ENCODE data around the gene COL19A1.
"Not testable (repeated sequence)": the region's sequence is repeated elsewhere in the genome, so short reads cannot be mapped to it uniquely, and the experiment has no call there.

COL19A1 gene

DNA sequence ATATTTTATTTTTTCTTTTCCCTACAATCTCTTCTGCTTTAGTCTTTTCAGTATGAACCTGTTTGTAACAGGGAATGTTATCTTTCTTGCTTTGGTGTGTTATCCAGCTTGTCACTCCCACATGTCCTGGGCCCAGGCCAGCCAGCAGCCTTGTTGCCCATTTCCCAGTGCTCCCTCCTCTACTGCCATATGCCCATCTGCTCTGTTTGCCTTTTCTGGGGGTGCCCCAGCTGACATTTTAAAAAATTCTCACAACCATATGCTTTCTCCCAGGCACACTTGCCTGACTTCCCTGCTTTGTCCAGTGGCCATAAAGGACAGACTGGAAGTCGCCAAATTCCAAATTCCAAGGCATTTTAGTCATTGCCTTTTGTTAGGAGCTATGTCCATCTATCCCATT, 45.9 kb upstream of the COL19A1 start:
- no peak overlapping the region for H3K4me3 ChIP-seq (ENCODE audit: low read depth, low read length)
- in situ Hi-C loops (cut with HindIII; ENCODE audit: low sequenced_read_pairs) = no loop called here
- TF ChIP-seq, protein P1, sequence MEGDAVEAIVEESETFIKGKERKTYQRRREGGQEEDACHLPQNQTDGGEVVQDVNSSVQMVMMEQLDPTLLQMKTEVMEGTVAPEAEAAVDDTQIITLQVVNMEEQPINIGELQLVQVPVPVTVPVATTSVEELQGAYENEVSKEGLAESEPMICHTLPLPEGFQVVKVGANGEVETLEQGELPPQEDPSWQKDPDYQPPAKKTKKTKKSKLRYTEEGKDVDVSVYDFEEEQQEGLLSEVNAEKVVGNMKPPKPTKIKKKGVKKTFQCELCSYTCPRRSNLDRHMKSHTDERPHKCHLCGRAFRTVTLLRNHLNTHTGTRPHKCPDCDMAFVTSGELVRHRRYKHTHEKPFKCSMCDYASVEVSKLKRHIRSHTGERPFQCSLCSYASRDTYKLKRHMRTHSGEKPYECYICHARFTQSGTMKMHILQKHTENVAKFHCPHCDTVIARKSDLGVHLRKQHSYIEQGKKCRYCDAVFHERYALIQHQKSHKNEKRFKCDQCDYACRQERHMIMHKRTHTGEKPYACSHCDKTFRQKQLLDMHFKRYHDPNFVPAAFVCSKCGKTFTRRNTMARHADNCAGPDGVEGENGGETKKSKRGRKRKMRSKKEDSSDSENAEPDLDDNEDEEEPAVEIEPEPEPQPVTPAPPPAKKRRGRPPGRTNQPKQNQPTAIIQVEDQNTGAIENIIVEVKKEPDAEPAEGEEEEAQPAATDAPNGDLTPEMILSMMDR (IDR thresholded peaks at IDR 0.05; ENCODE audit: low read depth, low read length) = no peak
- no peak for DNase-seq (ENCODE audit: low read depth, low spot score)

DNA sequence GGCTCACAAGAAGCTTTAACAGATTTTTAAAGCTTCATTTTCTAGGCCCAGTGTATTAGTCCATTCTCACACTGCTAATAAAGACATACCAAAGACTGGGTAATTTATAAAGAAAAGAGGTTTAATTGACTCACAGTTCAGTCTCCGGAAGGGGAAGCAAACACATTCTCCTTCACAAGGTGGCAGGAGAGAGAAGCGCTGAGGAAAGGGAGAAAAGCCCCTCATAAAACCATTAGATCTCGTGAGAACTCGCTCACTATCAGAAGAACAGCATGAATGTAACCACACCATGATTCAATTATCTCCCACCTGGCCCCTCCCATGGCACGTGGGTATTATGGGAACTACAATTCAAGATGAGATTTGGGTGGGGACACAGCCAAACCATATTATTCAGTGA, 42.0 kb upstream of the COL19A1 start:
- in situ Hi-C loops (cut with HindIII; ENCODE audit: low sequenced_read_pairs); H3K4me3 ChIP-seq (ENCODE audit: low read depth, low read length); DNase-seq (ENCODE audit: low read depth, low spot score): not testable (repeated sequence)

DNA sequence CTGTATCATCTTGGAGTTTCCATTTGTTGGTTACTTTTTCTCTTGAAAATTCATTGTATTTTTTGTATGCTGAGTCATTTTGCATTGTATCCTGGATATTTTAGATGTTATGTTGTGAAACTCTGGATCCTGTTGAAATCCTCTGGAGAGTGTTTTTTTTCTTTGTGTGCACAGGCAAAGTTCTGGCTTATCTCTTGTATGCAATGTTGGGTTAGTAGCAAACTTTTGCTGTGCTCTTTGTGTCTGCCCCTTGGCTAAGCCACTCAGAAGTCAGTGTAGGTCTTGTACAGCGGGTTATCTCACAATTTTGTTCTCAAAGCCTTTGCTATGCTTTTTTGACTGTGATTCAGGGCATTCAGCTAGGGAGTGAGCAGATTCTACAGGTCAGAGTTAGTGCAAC, 40.5 kb upstream of the COL19A1 start:
- TF ChIP-seq, protein P1 (IDR thresholded peaks at IDR 0.05; ENCODE audit: low read depth, low read length) = no peak
- no peak overlapping the region for H3K4me3 ChIP-seq (ENCODE audit: low read depth, low read length)
- DNase-seq (ENCODE audit: low read depth, low spot score) = peak; percentile 6
- in situ Hi-C loops (cut with HindIII; ENCODE audit: low sequenced_read_pairs) = no loop called here

DNA sequence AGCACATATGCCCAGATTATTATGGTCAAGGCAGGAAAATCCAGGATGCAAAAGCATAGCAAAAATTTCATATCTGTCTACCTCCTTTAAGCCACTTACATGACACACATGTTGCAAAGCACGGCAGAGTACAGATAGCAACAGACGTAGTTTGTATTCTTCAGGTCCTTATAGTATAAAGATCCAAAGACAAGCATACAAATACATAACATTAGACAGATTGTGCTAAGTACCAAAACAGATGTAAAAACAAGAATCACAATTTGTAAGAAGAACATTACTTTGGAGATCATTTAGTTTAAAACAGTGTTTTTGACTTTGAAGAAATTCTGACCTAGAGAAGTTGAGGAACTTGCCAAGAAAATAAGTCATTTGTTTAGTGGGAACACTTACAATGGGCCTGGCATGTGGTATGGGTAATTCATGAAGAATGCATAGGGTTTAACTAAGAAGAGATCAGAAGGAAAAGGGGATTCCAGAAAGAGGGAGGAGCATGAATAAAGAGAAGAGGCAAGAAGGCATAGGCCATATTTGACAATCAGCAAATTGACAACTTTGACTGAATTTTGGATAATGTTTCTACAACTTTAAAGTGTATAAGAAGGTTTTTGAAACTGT, 39.0 kb upstream of the COL19A1 start:
- TF ChIP-seq, protein P1 (IDR thresholded peaks at IDR 0.05; ENCODE audit: low read depth, low read length) = no peak
- peak; percentile 66 for DNase-seq (ENCODE audit: low read depth, low spot score)
- H3K4me3 ChIP-seq (ENCODE audit: low read depth, low read length) = no peak overlapping the region
- in situ Hi-C loops (cut with HindIII; ENCODE audit: low sequenced_read_pairs) = no loop called here

DNA sequence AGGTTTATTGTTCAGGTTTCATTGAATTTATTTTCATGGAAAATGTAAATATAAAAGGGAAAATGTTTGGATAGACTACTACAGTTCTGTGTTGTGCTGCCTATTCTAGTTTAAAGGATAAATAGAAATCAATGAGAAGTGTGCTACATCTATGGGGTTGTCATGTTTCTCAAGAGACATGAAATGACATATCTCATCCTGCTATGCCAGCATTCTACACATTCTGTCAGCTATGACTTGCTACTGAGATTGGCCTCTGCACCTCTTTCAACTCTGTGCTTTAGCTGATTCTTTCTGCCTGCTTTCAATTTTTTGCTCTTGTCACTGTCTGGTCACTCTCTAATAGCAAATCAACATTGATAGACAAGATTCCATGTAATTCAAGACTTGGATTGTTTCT, 33.8 kb upstream of the COL19A1 start:
- H3K4me3 ChIP-seq (ENCODE audit: low read depth, low read length) = no peak overlapping the region
- no peak for DNase-seq (ENCODE audit: low read depth, low spot score)
- TF ChIP-seq, protein P1 (IDR thresholded peaks at IDR 0.05; ENCODE audit: low read depth, low read length) = no peak
- in situ Hi-C loops (cut with HindIII; ENCODE audit: low sequenced_read_pairs) = no loop called here

DNA sequence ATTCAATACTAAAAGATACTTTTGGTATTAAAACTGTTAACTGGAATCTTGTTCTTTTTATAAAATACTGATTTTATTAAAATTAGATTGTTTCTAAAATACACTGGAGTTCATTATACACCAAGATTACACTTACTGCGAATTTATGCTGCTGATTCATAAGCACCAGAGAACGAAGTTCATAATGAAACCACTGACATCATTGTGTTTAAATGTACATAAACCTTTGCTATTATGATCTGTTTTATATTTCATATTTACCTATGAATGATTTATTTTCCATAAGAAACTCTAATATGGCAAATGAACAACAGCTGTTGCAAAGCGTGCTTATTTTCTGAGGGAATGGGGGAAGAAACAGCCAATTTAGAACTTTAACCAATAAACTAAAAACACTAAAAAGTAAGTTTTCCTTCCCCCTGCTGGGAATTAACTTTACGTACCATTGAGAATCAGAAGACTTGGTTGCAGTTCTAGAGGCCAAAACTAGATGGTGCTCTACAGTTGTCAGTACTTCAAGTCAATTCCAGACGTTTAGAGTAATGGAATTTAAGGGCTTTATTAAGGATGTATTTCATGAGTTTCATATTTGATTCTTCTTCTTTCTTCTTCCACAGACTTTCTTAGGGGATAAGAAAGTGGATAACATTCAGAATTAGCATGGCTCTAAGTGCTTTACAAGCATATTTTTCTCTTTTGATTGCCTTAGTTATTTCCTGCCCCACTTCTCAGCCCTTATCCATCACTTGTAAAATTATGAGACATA, 30.8 kb upstream of the COL19A1 start:
- peak; percentile 80 for DNase-seq (ENCODE audit: low read depth, low spot score)
- in situ Hi-C loops (cut with HindIII; ENCODE audit: low sequenced_read_pairs) = no loop called here
- TF ChIP-seq, protein P1 (IDR thresholded peaks at IDR 0.05; ENCODE audit: low read depth, low read length) = peak; percentile 84
- H3K4me3 ChIP-seq (ENCODE audit: low read depth, low read length) = no peak overlapping the region

DNA sequence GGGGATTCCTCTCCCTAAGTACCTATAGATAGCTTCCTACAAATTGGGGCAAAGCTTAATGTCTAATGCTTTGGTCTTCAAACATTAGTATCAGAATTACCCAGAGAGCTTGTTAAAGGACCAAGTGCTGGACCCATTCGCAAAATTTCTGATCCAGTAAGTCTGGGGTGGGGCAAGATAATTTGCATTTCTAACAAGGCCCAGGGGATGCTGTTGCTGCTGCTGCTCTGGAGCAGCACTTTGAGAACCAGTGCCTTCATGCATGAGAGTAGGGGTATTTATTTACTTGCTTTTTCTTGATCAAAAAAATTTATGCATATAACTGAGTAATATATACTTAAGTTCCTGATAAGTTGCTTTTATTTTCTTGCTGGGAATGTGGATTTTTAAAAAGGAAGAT, 24.5 kb upstream of the COL19A1 start:
- in situ Hi-C loops (cut with HindIII; ENCODE audit: low sequenced_read_pairs) = no loop called here
- DNase-seq (ENCODE audit: low read depth, low spot score) = no peak
- no peak overlapping the region for H3K4me3 ChIP-seq (ENCODE audit: low read depth, low read length)

More for the DNA sequence above, 24.5 kb upstream of the COL19A1 start:
- TF ChIP-seq, protein P1 (IDR thresholded peaks at IDR 0.05; ENCODE audit: low read depth, low read length) = no peak
